Loucy (cell line): Measurements from ENCODE around the gene IGSF11.

Experiments used
- H2AFZ ChIP-seq: fragments of 200-600 bp; sonication (generic); 2 replicates; pipeline ENCODE4 v1.6.0; 2016; ENCODE audit warnings: antibody characterized with exemption, mild to moderate bottlenecking, low read length, moderate library complexity
- H3F3A ChIP-seq: fragments of 200-600 bp; 2 replicates; pipeline ENCODE4 v1.6.0; 2016; ENCODE audit warnings: antibody characterized with exemption, low read depth, mild to moderate bottlenecking
- H3K27me3 ChIP-seq: fragments of 200-600 bp; sonication (generic); 2 replicates; pipeline ENCODE4 v1.6.1; 2014; ENCODE audit warnings: low read length, mild to moderate bottlenecking; ENCODE audit not compliant: insufficient read depth, poor library complexity, severe bottlenecking
- H3K36me3 ChIP-seq: fragments of 200-600 bp; sonication (generic); 2 replicates; pipeline ENCODE4 v1.6.1; 2016; ENCODE audit warnings: low read length; ENCODE audit not compliant: insufficient read depth
- H3K4me1 ChIP-seq: fragments of 200-600 bp; sonication (generic); 2 replicates; pipeline ENCODE4 v1.5.1; 2014; ENCODE audit warnings: low read length, mild to moderate bottlenecking; ENCODE audit not compliant: insufficient read depth, poor library complexity, severe bottlenecking
- H3K4me2 ChIP-seq: fragments of 200-600 bp; sonication (generic); 2 replicates; pipeline ENCODE4 v1.6.0; 2014; ENCODE audit warnings: antibody characterized with exemption, low read length, low read depth, mild to moderate bottlenecking; ENCODE audit not compliant: poor library complexity, severe bottlenecking
- H3K4me3 ChIP-seq: fragments of 200-600 bp; sonication (generic); 2 replicates; pipeline ENCODE4 v1.5.1; 2014; ENCODE audit warnings: low read length, mild to moderate bottlenecking, mixed read lengths; ENCODE audit not compliant: poor library complexity, severe bottlenecking
- H3K79me2 ChIP-seq: fragments of 200-600 bp; sonication (generic); 2 replicates; pipeline ENCODE4 v1.6.1; 2014; ENCODE audit warnings: low read length; ENCODE audit not compliant: insufficient read depth
- H3K9ac ChIP-seq: fragments of 200-600 bp; sonication (generic); 2 replicates; pipeline ENCODE4 v1.6.0; 2014; ENCODE audit warnings: mild to moderate bottlenecking, low read depth, low read length, moderate library complexity; ENCODE audit not compliant: poor library complexity, severe bottlenecking
- H3K9me2 ChIP-seq: fragments of 200-600 bp; sonication (generic); replicated peaks from 2 replicates; pipeline ENCODE4 v1.6.1; 2016; ENCODE audit warnings: low read depth, low read length, mixed read lengths
- H3K9me3 ChIP-seq: fragments of 200-600 bp; sonication (generic); 2 replicates; pipeline ENCODE4 v1.6.1; 2014; ENCODE audit warnings: mild to moderate bottlenecking, antibody characterized with exemption, low read length, low read depth; ENCODE audit not compliant: insufficient read depth
- H4K20me1 ChIP-seq: fragments of 200-600 bp; sonication (generic); 2 replicates; pipeline ENCODE4 v1.6.0; 2014; ENCODE audit warnings: antibody characterized with exemption, low read length, mild to moderate bottlenecking; ENCODE audit not compliant: insufficient read depth, poor library complexity, severe bottlenecking
- CTCF ChIP-seq: fragments of 200-600 bp; sonication (generic); conservative IDR thresholded peaks from 2 replicates; pipeline ENCODE4 v1.5.1; 2014; ENCODE audit warnings: mild to moderate bottlenecking, antibody characterized with exemption, low read length
- EZH2phosphoT487 ChIP-seq: fragments of 200-600 bp; IDR thresholded peaks from 2 replicates; pipeline ENCODE4 v1.6.1; 2018; ENCODE audit warnings: antibody characterized with exemption, mild to moderate bottlenecking, moderate library complexity, borderline replicate concordance

The IGSF11 gene

GRCh38 chr3:119044593-119044992, 9.9 kb upstream of the IGSF11 start:
- Histone ChIP-seq H3K9ac (no peak overlapping the region), H3K9me2 (no peaks in the 10 kb centered on the region), H4K20me1 (no peaks in the 10 kb centered on the region), H2AFZ (no peak overlapping the region), H3K27me3 (no peaks in the 10 kb centered on the region), H3K4me1 (no peaks in the 10 kb centered on the region), H3K36me3 (no peaks in the 10 kb centered on the region), H3K79me2 (no peaks in the 10 kb centered on the region), H3K9me3 (no peaks in the 10 kb centered on the region; the same call in 1 of the 2 replicates), H3F3A (no peaks in the 10 kb centered on the region), H3K4me2 (no peak overlapping the region), H3K4me3 (no peak overlapping the region)
- no peak for TF ChIP-seq CTCF
- TF ChIP-seq EZH2phosphoT487, result no peak

GRCh38 chr3:119042162-119042561, 7.5 kb upstream of the IGSF11 start:
- no peaks in the 10 kb centered on the region for H3K27me3 ChIP-seq
- no peaks in the 10 kb centered on the region for H3K36me3 ChIP-seq
- no peak overlapping the region for H3K4me2 ChIP-seq
- H3K4me3 ChIP-seq, result no peak overlapping the region
- no peaks in the 10 kb centered on the region; the same call in 1 of the 2 replicates for H3K9me3 ChIP-seq
- H3K9ac ChIP-seq, result no peak overlapping the region
- TF ChIP-seq CTCF (no peak), EZH2phosphoT487 (no peak)
- H3K9me2 ChIP-seq, result no peaks in the 10 kb centered on the region
- H4K20me1 ChIP-seq, result no peaks in the 10 kb centered on the region
- H3F3A ChIP-seq, result no peaks in the 10 kb centered on the region
- no peak overlapping the region for H2AFZ ChIP-seq
- no peaks in the 10 kb centered on the region for H3K79me2 ChIP-seq
- no peaks in the 10 kb centered on the region for H3K4me1 ChIP-seq

GRCh38 chr3:119035014-119035346, 334 bp upstream of the IGSF11 start:
- H3K4me3 ChIP-seq, result peak overlapping the region; percentile 68
- no peak overlapping the region for H3K9ac ChIP-seq
- H2AFZ ChIP-seq, result peak overlapping the region; percentile 82
- no peaks in the 10 kb centered on the region for H3F3A ChIP-seq
- no peaks in the 10 kb centered on the region for H3K79me2 ChIP-seq
- H3K4me2 ChIP-seq, result peak overlapping the region; percentile 67
- H3K27me3 ChIP-seq, result peaks cover 19% of the 10 kb centered on the region
- TF ChIP-seq CTCF (no peak; the same call in 1 of the 2 replicates), EZH2phosphoT487 (no peak)
- no peaks in the 10 kb centered on the region for H4K20me1 ChIP-seq
- no peaks in the 10 kb centered on the region for H3K9me3 ChIP-seq
- no peaks in the 10 kb centered on the region for H3K4me1 ChIP-seq
- no peaks in the 10 kb centered on the region for H3K9me2 ChIP-seq
- no peaks in the 10 kb centered on the region for H3K36me3 ChIP-seq
